DND-41 (cell line): ENCODE measurements around the gene TRMT11.

Experiments
- EZH2 ChIP-seq: IDR thresholded peaks from 3 replicates; pipeline ENCODE4 v1.6.1; 2012; ENCODE audit warnings: borderline replicate concordance, low read depth, mild to moderate bottlenecking, moderate library complexity, low read length, inconsistent platforms; ENCODE audit not compliant: severe bottlenecking
- TF ChIP-seq, protein P1 (sequence below): IDR thresholded peaks from 2 replicates; pipeline ENCODE4 v1.5.1; 2012; ENCODE audit warnings: borderline replicate concordance, low read length, moderate library complexity, mild to moderate bottlenecking; ENCODE audit not compliant: poor library complexity, severe bottlenecking; ENCODE audit errors: extremely low read depth

DNA sequence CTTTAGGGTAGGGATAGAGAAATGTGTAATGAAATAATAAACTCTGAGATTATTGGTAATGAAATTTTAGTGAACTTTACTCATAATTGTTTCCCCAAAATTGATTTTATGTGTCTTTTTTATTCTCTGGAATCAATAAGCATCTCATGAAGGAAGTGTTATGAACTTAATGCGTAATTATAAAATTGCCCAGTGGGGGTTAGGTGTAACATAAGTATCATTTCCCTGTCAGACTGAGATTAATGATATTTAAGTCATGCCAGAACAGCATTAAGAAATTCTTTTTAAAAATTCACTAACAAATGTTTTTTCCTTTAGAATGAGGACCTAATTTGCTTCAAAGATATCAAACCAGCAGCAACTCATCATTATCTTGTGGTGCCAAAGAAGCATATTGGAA, 19.8 kb upstream of the TRMT11 start:
- TF ChIP-seq, protein P1, sequence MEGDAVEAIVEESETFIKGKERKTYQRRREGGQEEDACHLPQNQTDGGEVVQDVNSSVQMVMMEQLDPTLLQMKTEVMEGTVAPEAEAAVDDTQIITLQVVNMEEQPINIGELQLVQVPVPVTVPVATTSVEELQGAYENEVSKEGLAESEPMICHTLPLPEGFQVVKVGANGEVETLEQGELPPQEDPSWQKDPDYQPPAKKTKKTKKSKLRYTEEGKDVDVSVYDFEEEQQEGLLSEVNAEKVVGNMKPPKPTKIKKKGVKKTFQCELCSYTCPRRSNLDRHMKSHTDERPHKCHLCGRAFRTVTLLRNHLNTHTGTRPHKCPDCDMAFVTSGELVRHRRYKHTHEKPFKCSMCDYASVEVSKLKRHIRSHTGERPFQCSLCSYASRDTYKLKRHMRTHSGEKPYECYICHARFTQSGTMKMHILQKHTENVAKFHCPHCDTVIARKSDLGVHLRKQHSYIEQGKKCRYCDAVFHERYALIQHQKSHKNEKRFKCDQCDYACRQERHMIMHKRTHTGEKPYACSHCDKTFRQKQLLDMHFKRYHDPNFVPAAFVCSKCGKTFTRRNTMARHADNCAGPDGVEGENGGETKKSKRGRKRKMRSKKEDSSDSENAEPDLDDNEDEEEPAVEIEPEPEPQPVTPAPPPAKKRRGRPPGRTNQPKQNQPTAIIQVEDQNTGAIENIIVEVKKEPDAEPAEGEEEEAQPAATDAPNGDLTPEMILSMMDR, result no peak
- no peak for TF ChIP-seq EZH2
